ENCODE results near the gene HRH2.
A peak's percentile ranks its signal among the peaks of the same experiment; 100 is the strongest.
"Not testable (repeated sequence)": the region's sequence is repeated elsewhere in the genome, so short reads cannot be mapped to it uniquely, and the experiment has no call there.

HRH2 gene

GRCh38 chr5:175649967-175650366 is 7.9 kb upstream of the HRH2 start:
- no peak for DNase-seq (ENCODE audit: low spot score)

GRCh38 chr5:175650430-175651205 is 7.3 kb upstream of the HRH2 start:
- DNase-seq (ENCODE audit: low spot score), result not testable (repeated sequence)

- no peak for DNase-seq (ENCODE audit: low spot score)
Measured at GRCh38 chr5:175652741-175653663, 4.9 kb upstream of the HRH2 start.

- no peak for DNase-seq (ENCODE audit: low spot score)
Measured at GRCh38 chr5:175653763-175654162, 4.1 kb upstream of the HRH2 start.

- DNase-seq (ENCODE audit: low spot score), result no peak
Measured at GRCh38 chr5:175654339-175654738, 3.5 kb upstream of the HRH2 start.

GRCh38 chr5:175654807-175655206 is 3.1 kb upstream of the HRH2 start:
- no peak for DNase-seq (ENCODE audit: low spot score)

- no peak for DNase-seq (ENCODE audit: low spot score)
Measured at GRCh38 chr5:175655411-175655810, 2.5 kb upstream of the HRH2 start.

GRCh38 chr5:175656966-175657365 is 905 bp upstream of the HRH2 start:
- DNase-seq (ENCODE audit: low spot score), result no peak

GRCh38 chr5:175658299-175659145 is 651 bp downstream of the HRH2 start:
- DNase-seq (ENCODE audit: low spot score), result peak; percentile 48

GRCh38 chr5:175659546-175660253 is 1.8 kb downstream of the HRH2 start:
- no peak for DNase-seq (ENCODE audit: low spot score)

- no peak for DNase-seq (ENCODE audit: low spot score)
Measured at GRCh38 chr5:175663186-175664184, 5.6 kb downstream of the HRH2 start.

GRCh38 chr5:175664723-175665122 is 6.9 kb downstream of the HRH2 start:
- DNase-seq (ENCODE audit: low spot score), result no peak

- no peak for DNase-seq (ENCODE audit: low spot score)
Measured at GRCh38 chr5:175666216-175666615, 8.3 kb downstream of the HRH2 start.

GRCh38 chr5:175668006-175668405 is 10.1 kb downstream of the HRH2 start:
- DNase-seq (ENCODE audit: low spot score), result no peak

GRCh38 chr5:175670372-175670771 is 12.5 kb downstream of the HRH2 start:
- DNase-seq (ENCODE audit: low spot score), result no peak

GRCh38 chr5:175671013-175671412 is 13.1 kb downstream of the HRH2 start:
- DNase-seq (ENCODE audit: low spot score), result no peak

GRCh38 chr5:175672976-175673648 is 15.2 kb downstream of the HRH2 start:
- DNase-seq (ENCODE audit: low spot score), result no peak

GRCh38 chr5:175674731-175675346 is 17.0 kb downstream of the HRH2 start:
- no peak for DNase-seq (ENCODE audit: low spot score)

- no peak for DNase-seq (ENCODE audit: low spot score)
Measured at GRCh38 chr5:175675873-175676272, 18.0 kb downstream of the HRH2 start.
